ENCODE measurements around the gene CCDC18. TPM values are rescaled to one million over a fixed set of nuclear protein-coding genes. Genes with fewer than 3 reads are reported as not detected.

Gene CCDC18
- total and polyA plus RNA-seq, 2 donors from 2014 or later = 1.2 to 3.9 TPM

DNA sequence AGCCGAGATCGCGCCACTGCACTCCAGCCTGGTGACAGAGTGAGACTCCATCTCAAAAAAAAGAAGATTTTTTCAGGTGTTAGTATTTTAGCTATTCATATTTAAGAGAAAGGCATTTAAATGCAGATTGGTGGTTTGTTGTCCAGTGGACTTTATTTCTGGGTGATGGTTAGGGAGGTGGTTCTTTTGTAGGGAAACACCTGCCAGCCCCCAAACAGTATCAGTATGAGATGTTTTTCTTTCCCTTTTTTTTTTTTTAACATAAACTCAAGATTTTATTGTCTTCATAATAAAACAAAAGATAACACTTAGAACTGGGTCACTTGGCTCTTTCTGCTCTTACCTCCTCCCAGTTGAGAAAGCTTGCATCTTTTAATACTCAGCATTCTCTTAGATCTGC lies 9.9 kb downstream of the CCDC18 start:
- no peak for FAIRE-seq
- intact Hi-C loops (cut with DNase I) = no loop called here

DNA sequence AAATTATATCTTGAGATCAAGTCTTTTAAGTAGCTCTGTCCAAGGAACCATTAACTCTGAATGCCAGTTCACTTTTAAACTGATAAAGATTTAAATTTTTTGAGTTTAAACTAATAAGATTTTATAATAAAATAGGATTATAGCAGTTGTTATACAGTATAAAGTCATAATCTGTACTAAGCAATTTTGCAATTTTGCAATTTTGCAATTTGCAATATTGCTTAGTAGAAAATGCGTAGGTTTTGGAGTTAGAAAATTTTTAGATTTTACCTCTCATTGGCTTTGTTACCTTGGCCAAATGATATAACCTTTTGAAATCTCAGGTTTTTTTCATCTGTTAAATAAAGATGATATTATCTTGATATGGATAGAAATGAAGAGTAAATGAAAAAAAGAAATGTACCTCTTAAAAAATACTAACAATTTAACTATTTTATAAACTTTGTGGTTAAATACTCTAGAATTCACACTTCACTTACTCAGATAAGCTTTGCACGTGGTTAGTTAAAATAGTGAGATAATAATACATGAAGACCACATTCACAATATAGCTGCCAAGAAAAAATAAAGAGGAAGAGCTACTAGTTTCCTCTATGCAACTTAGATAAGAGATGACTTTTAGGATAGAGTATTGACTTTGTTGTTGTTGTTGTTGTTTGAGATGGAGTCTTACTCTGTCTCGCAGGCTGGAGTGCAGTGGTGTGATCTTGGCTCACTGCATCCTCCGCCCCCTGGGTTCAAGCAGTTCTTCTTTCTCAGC lies 13.9 kb downstream of the CCDC18 start:
- intact Hi-C loops (cut with DNase I) = no loop called here
- TF ChIP-seq CTCF (IDR thresholded peaks at IDR 0.05; ENCODE audit: borderline replicate concordance, extremely low read depth, insufficient read depth) = no peak
- Histone ChIP-seq H3K27me3 (ENCODE audit: control insufficient read depth, insufficient read depth, low read length) (no peaks in the 10 kb centered on the region), H3K9ac (ENCODE audit: low read length in 3 of 3) (no peak overlapping the region), H3K4me3 (ENCODE audit: low read length in 3 of 3) (no peak overlapping the region), H3K9me3 (ENCODE audit: control insufficient read depth in 2 of 3, insufficient read depth in 1 of 3, low read length in 3 of 3) (no peaks in the 10 kb centered on the region), H3K27ac (ENCODE audit: low read depth in 2 of 2, low read length in 2 of 2) (no peak overlapping the region), H3K4me1 (ENCODE audit: control insufficient read depth in 2 of 3, insufficient read depth in 2 of 3, low read depth in 1 of 3, low read length in 3 of 3) (no peaks in the 10 kb centered on the region), H3K36me3 (ENCODE audit: control insufficient read depth in 2 of 3, insufficient read depth in 3 of 3, low read length in 3 of 3) (no peaks in the 10 kb centered on the region)
- peak; percentile 59 for FAIRE-seq
- no peak for DNase-seq

More for the DNA sequence above, 9.9 kb downstream of the CCDC18 start:
- H3K36me3 ChIP-seq (ENCODE audit: control insufficient read depth in 2 of 3, insufficient read depth in 3 of 3, low read length in 3 of 3) = no peaks in the 10 kb centered on the region
- no peak overlapping the region for H3K27ac ChIP-seq (ENCODE audit: low read depth in 2 of 2, low read length in 2 of 2)
- DNase-seq = no peak
- H3K4me1 ChIP-seq (ENCODE audit: control insufficient read depth in 2 of 3, insufficient read depth in 2 of 3, low read depth in 1 of 3, low read length in 3 of 3) = no peaks in the 10 kb centered on the region
- no peak for TF ChIP-seq CTCF (IDR thresholded peaks at IDR 0.05; ENCODE audit: borderline replicate concordance, extremely low read depth, insufficient read depth)
- no peak overlapping the region for H3K9ac ChIP-seq (ENCODE audit: low read length in 3 of 3)
- H3K4me3 ChIP-seq (ENCODE audit: low read length in 3 of 3) = no peak overlapping the region
- H3K27me3 ChIP-seq (ENCODE audit: control insufficient read depth, insufficient read depth, low read length) = no peaks in the 10 kb centered on the region
- H3K9me3 ChIP-seq (ENCODE audit: control insufficient read depth in 2 of 3, insufficient read depth in 1 of 3, low read length in 3 of 3) = no peaks in the 10 kb centered on the region

DNA sequence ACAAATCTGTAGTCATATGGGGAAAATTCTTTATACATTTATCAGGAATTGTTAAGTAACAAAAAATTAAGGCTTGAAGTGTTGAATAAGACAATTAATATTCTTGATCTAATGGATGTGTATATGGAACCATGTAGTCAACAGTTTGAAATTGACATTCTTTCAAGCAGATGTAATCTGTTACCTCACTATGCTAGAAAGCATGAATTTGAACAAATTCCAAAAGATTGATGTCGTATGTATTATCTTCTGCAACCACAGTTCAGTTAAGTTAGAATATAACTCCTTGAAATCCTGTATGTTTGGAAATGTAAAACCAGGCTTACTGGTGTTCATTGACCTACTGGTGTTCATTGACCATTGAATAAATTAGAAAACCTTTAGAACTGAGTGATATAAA lies 16.1 kb downstream of the CCDC18 start:
- intact Hi-C loops (cut with DNase I) = no loop called here
- Histone ChIP-seq H3K27ac (ENCODE audit: low read depth in 2 of 2, low read length in 2 of 2) (no peak overlapping the region), H3K4me1 (ENCODE audit: control insufficient read depth in 2 of 3, insufficient read depth in 2 of 3, low read depth in 1 of 3, low read length in 3 of 3) (no peaks in the 10 kb centered on the region), H3K36me3 (ENCODE audit: control insufficient read depth in 2 of 3, insufficient read depth in 3 of 3, low read length in 3 of 3) (no peaks in the 10 kb centered on the region), H3K4me3 (ENCODE audit: low read length in 3 of 3) (no peak overlapping the region), H3K9me3 (ENCODE audit: control insufficient read depth in 2 of 3, insufficient read depth in 1 of 3, low read length in 3 of 3) (no peaks in the 10 kb centered on the region), H3K27me3 (ENCODE audit: control insufficient read depth, insufficient read depth, low read length) (no peaks in the 10 kb centered on the region), H3K9ac (ENCODE audit: low read length in 3 of 3) (no peak overlapping the region)
- no peak for TF ChIP-seq CTCF (IDR thresholded peaks at IDR 0.05; ENCODE audit: borderline replicate concordance, extremely low read depth, insufficient read depth)
- DNase-seq (no peak), FAIRE-seq (no peak)
